ENCODE measurements around the gene BBS7.

Gene BBS7

DNA sequence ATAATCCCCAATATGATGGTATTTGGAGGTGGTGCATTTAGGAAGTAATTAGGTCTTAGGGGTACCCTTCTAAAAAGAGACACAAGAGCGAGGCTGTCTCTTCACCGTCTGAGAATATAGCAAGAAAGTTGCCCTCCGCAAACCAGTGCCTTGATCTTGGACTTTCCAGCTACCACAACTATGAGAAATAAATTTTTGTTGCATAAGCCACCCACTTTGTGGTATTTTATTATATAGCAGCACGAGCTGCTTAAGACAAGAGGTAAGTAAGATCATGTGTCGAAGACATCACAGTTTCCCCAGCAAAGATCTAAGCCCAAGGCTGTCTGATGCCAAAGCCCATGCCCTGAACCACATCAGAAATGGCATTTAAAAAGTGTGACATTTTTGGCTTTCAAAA, 78.8 kb downstream of the BBS7 start:
- TF ChIP-seq, protein P1, sequence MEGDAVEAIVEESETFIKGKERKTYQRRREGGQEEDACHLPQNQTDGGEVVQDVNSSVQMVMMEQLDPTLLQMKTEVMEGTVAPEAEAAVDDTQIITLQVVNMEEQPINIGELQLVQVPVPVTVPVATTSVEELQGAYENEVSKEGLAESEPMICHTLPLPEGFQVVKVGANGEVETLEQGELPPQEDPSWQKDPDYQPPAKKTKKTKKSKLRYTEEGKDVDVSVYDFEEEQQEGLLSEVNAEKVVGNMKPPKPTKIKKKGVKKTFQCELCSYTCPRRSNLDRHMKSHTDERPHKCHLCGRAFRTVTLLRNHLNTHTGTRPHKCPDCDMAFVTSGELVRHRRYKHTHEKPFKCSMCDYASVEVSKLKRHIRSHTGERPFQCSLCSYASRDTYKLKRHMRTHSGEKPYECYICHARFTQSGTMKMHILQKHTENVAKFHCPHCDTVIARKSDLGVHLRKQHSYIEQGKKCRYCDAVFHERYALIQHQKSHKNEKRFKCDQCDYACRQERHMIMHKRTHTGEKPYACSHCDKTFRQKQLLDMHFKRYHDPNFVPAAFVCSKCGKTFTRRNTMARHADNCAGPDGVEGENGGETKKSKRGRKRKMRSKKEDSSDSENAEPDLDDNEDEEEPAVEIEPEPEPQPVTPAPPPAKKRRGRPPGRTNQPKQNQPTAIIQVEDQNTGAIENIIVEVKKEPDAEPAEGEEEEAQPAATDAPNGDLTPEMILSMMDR (conservative IDR thresholded peaks at IDR 0.05; ENCODE audit: low read depth): no peak
- H3K27ac ChIP-seq: no peak overlapping the region
- POLR2A ChIA-PET (ENCODE audit: low non-redundant PET): no interaction called here
- DNase-seq (ENCODE audit: low spot score): no peak
- CTCF ChIA-PET: no interaction called here

DNA sequence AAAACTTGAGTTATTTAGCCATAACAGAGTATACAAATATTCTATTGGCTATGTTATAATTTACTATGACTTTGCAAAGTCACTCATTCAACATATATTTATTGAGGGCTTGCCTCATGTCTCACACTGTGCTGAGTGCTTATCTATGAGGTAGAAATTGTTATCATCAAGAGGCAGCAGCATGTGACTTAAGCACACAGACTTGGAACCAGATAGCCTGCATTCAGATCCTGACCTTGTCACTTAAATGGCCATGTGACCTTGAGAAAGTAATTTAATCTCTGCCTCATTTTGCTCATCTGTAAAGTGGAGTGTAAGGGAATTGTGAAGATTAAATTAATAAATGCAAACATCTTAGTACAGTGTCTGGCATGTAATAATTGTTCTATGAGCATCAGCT, 79.3 kb downstream of the BBS7 start:
- ChIA-PET POLR2A (ENCODE audit: low non-redundant PET) (no interaction called here), CTCF (no interaction called here)
- TF ChIP-seq, protein P1 (conservative IDR thresholded peaks at IDR 0.05; ENCODE audit: low read depth): no peak
- DNase-seq (ENCODE audit: low spot score): no peak
- H3K27ac ChIP-seq: no peak overlapping the region

GRCh38 chr4:121789960-121790829, 80.1 kb downstream of the BBS7 start:
- POLR2A ChIA-PET (ENCODE audit: low non-redundant PET): no interaction called here
- TF ChIP-seq, protein P1 (conservative IDR thresholded peaks at IDR 0.05; ENCODE audit: low read depth): no peak
- no peak overlapping the region for H3K27ac ChIP-seq
- peak; percentile 63 for DNase-seq (ENCODE audit: low spot score)
- CTCF ChIA-PET: no interaction called here

DNA sequence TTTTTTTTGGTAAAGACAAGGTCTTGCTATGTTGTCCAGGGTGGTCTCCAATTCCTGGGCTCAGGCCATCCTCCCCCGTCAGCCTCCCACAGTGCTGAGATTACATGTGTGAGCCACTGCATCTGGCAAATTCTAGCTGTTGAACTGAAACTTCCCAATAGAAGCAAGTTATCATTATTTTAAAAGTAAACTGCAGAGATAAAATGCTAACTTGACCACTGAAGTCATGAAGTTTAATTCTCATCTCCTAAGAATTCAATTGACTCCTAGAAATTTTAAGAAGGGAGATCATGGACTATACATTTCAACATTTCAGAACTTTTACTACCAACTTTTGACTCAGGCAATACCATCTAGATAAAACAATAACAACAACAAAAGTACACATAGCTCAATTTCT, 80.8 kb downstream of the BBS7 start:
- CTCF ChIA-PET: no interaction called here
- no peak for DNase-seq (ENCODE audit: low spot score)
- POLR2A ChIA-PET (ENCODE audit: low non-redundant PET): no interaction called here
- peak overlapping the region; percentile 48; the same call in 1 of the 2 replicates for H3K27ac ChIP-seq
- TF ChIP-seq, protein P1 (conservative IDR thresholded peaks at IDR 0.05; ENCODE audit: low read depth): no peak

DNA sequence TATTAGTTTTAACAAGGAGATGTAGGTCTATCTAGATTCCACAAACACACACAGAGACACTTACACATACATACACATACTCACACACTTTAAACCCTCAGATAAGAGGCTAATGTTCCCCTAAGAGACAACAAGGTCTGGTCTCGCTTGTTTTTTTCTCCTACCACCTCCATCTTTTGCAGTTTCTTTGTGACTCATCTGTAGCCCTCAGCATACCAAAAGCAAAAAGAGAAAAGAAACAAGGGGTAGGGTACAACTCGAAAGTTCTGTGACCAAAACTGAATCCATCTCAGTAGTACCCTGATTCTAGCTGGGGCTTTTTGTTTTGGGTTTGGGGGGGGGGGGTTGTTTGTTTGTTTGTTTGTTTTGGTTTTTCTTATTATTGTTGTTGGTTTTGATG, 81.4 kb downstream of the BBS7 start:
- H3K27ac ChIP-seq: peak overlapping the region; percentile 48; the same call in 1 of the 2 replicates
- TF ChIP-seq, protein P1 (conservative IDR thresholded peaks at IDR 0.05; ENCODE audit: low read depth): no peak
- POLR2A ChIA-PET (ENCODE audit: low non-redundant PET): no interaction called here
- DNase-seq (ENCODE audit: low spot score): no peak
- CTCF ChIA-PET: interaction anchor here (0.6 kb wide), 1 partner anchor 39 kb away, joined by 5 read pairs; no protein-coding TSS in a partner anchor

DNA sequence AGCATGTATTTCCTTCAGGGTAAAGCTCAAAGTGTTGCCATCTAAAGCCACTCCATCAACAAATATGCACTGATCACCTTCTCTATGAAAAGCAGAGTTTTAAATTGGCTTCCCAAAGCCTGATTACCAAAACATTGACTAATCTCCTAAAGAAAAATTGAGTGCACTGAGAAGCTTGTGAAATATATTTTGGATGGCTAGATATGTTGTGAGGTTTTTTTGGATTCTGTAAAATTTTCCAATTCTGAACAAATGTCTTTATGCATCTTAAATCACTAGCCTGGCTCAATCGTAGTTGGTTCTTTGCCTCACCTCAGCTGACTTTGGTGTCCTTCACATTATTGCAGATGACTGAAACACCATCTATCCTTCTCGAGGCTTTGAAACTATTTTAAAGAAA, 84.1 kb downstream of the BBS7 start:
- no peak for DNase-seq (ENCODE audit: low spot score)
- ChIA-PET POLR2A (ENCODE audit: low non-redundant PET) (no interaction called here), CTCF (interaction anchor here (0.6 kb wide), 1 partner anchor 25 kb away, joined by 4 read pairs; no protein-coding TSS in a partner anchor)
- no peak overlapping the region for H3K27ac ChIP-seq
- TF ChIP-seq, protein P1 (conservative IDR thresholded peaks at IDR 0.05; ENCODE audit: low read depth): no peak

Measured in RWPE1 (cell line).